Activated CD8-positive, alpha-beta T cell treated with anti-CD3 and anti-CD28 coated beads, Interleukin-2, amount 10 ng/mL, durations not matched to agents 7 days and 5 days (primary cell): ENCODE results near the gene DUSP9. TPM values are rescaled to one million over a fixed set of nuclear protein-coding genes. Genes with fewer than 3 reads are reported as not detected.
"Not testable (repeated sequence)": the region's sequence is repeated elsewhere in the genome, so short reads cannot be mapped to it uniquely, and the experiment has no call there.

Experiments
- ATAC-seq: fragments of 150-1000 bp; cut with Tn5 transposase; one replicate; pipeline ENCODE4 v1.10.0; 2021; ENCODE audit warnings: moderate library complexity
- CTCF ChIA-PET: fragments of 350-600 bp; sonication (Branson Sonifier 250); formaldehyde crosslinking; loops from one replicate; lab custom pipeline; 2021; ENCODE audit warnings: antibody characterized with exemption; lab: Charles Lee
- POLR2A ChIA-PET: fragments of 350-600 bp; sonication (Branson Sonifier 250); formaldehyde crosslinking; loops from one replicate; lab custom pipeline; 2021; ENCODE audit warnings: antibody characterized with exemption; lab: Charles Lee
- DNase-seq: peaks from one replicate; pipeline ENCODE4 v3.0.0-alpha.2; 2020
- H3K27ac Mint-ChIP-seq: one replicate; pipeline ENCODE4 v1.8.0; 2021; ENCODE audit warnings: mild to moderate bottlenecking, mixed read lengths
- H3K27me3 Mint-ChIP-seq: one replicate; pipeline ENCODE4 v1.8.0; 2021; ENCODE audit warnings: low read depth, mixed read lengths
- H3K36me3 Mint-ChIP-seq: one replicate; pipeline ENCODE4 v1.8.0; 2021; ENCODE audit warnings: low read depth, mixed read lengths
- H3K4me1 Mint-ChIP-seq: one replicate; pipeline ENCODE4 v1.8.0; 2021; ENCODE audit warnings: low read depth, mixed read lengths
- H3K4me3 Mint-ChIP-seq: one replicate; pipeline ENCODE4 v1.8.0; 2021; ENCODE audit warnings: mild to moderate bottlenecking, mixed read lengths
- H3K9me3 Mint-ChIP-seq: one replicate; pipeline ENCODE4 v1.8.0; 2022; ENCODE audit warnings: mixed read lengths; ENCODE audit not compliant: insufficient read depth
- total RNA-seq, 2 experiments: library from RNA; stranded (reverse); gene quantifications; one replicate each; pipeline ENCODE4 v1.2.3, GENCODE V29; 2021

Gene DUSP9
- total RNA-seq, 2 experiments from 2014 or later = not detected

GRCh38 chrX:153672531-153673427 lies 25.8 kb downstream of the DUSP9 start:
- CTCF ChIA-PET = no interaction called here
- POLR2A ChIA-PET = no interaction called here
- ATAC-seq (no peak), DNase-seq (no peak)
- Mint-ChIP-seq H3K36me3 (no peaks in the 10 kb centered on the region), H3K9me3 (no peaks in the 10 kb centered on the region), H3K4me3 (no peak overlapping the region), H3K4me1 (peaks cover 4% of the 10 kb centered on the region), H3K27ac (no peak overlapping the region), H3K27me3 (peaks cover 21% of the 10 kb centered on the region)

DNA sequence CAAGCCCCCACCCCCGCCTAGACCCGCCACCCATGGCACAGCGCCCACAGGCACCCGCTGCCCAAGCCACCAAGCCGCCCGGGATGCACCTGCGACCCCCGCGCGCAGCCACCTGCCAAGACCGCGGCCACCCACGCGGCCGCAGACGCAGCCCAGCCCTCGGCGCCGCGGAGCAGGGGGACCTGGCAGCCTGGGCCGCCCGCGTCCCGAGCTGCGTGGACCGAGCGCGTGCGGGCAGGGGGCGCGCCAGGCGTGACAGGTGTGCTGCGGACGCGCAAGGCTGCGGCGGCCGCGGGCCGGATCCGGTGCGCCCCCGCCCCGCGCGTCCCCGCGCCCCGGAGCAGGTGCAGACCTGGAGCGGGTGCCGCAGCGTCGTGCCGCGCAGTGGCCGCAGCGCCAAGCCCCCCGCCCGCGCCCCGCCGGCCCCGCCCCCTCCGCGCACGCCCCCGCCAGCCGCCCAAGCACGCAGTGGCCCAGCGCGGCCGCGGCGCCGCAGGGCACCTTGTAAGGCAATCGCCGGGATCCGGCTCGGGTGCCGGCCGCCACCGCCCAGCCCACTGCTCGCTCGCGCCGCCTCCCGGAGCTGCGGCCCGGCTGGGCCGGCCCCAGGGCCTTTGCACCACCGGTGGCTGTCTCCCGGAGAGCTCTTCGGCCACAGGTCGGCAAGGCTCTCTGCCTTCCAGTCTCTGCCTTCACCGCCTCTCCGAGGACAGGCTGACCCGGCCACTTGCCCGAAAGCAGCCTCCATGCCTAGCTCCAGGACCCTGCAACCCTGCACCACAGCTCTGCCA lies 26.6 kb downstream of the DUSP9 start, which contains the start of gene PNCK:
Gene PNCK (minus strand): TSS at position 386 of the 791 bp plus-strand sequence. CDS start 737 bp downstream, outside the sequence.
- POLR2A ChIA-PET = no interaction called here
- H3K27me3 Mint-ChIP-seq = peaks cover 24% of the 10 kb centered on the region
- H3K4me1 Mint-ChIP-seq = no peaks in the 10 kb centered on the region
- DNase-seq (no peak), ATAC-seq (no peak)
- H3K27ac Mint-ChIP-seq = no peak within 1 kb of the TSS
- H3K9me3 Mint-ChIP-seq = no peaks in the 10 kb centered on the region
- H3K36me3 Mint-ChIP-seq = no peaks in the 10 kb centered on the region
- H3K4me3 Mint-ChIP-seq = no peak within 1 kb of the TSS
- CTCF ChIA-PET = no interaction called here

DNA sequence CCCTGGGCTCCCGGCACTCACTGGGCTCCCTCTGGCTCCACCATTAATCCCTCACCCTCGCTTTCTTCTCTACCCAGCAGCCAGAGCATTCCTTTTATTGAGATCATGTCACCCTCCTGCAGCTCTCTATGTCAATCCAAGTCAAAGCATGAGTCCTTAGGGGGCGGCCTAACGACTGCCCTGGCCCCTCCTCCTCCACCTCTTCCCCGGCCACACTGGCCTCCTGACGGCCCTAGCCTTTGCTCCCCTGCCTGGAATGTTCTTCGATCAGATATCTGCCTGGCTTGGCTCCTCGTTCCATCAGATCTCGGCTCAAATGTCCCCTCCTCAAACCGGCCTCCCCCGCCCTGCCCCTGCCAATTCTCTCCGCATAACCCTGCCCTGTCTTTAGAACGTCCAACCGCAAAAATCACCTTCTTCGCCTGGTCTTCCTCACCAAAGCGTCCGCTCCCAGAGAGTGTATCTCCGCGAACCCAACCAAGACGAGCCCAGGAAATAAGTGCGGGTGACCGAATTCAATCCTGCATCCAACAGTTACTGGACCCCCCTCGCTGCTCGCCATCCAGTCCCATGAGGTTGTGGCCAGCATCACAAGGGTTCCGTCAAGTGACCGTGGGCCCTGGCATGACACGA lies 27.3 kb downstream of the DUSP9 start:
- H3K27ac Mint-ChIP-seq = no peak overlapping the region
- H3K4me3 Mint-ChIP-seq = no peak overlapping the region
- CTCF ChIA-PET = no interaction called here
- H3K4me1 Mint-ChIP-seq = no peaks in the 10 kb centered on the region
- no peaks in the 10 kb centered on the region for H3K9me3 Mint-ChIP-seq
- H3K36me3 Mint-ChIP-seq = no peaks in the 10 kb centered on the region
- H3K27me3 Mint-ChIP-seq = peaks cover 24% of the 10 kb centered on the region
- no peak for ATAC-seq
- no peak for DNase-seq
- POLR2A ChIA-PET = no interaction called here

DNA sequence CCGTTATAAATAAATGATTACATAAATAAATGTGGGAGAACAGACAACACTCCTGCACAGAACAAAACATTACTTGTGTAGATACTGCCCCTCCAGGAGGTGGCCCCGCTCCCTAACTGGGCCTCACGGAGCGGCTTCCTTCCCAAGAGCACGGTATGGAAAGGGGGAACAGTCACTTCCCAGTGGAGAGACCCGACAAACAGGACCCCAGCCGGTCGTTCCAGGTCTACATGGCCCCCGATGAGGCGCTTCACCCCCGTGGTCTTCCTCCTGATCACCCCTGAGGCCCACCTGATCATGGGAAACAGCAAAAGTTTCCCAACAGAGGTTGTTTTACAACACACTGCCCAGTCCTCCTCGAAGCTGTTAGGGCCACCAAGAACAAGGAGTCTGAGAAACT lies 34.2 kb downstream of the DUSP9 start:
- ATAC-seq (no peak), DNase-seq (no peak)
- no peak overlapping the region for H3K4me3 Mint-ChIP-seq
- no peaks in the 10 kb centered on the region for H3K36me3 Mint-ChIP-seq
- H3K27me3 Mint-ChIP-seq = peaks cover 11% of the 10 kb centered on the region
- ChIA-PET POLR2A (no interaction called here), CTCF (interaction anchor here (1.9 kb wide), 1 partner anchor 13 kb away, joined by 7 read pairs; no protein-coding TSS in a partner anchor)
- H3K9me3 Mint-ChIP-seq = no peaks in the 10 kb centered on the region
- H3K4me1 Mint-ChIP-seq = no peaks in the 10 kb centered on the region
- H3K27ac Mint-ChIP-seq = no peak overlapping the region

DNA sequence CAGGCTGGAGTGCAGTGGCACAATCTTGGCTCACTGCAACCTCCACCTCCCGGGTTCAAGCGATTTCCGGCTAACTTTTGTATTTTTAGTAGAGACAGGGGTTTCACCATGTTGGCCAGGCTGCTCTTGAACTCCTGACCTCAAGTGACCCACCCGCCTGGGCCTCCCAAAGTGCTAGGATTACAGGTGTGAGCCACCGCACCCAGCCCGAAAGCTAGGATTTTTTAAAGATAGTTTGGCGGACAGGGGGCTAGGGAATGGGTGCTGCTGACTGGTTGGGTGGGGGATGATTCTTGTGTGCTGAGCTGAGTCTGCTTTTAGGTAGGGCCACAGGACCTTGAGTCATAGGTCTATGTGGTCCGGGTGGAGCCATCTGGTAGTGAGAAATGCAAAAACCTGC lies 36.5 kb downstream of the DUSP9 start:
- H3K27ac Mint-ChIP-seq, DNase-seq, H3K4me1 Mint-ChIP-seq, H3K9me3 Mint-ChIP-seq, H3K4me3 Mint-ChIP-seq, H3K36me3 Mint-ChIP-seq, POLR2A ChIA-PET, ATAC-seq: not testable (repeated sequence)
- CTCF ChIA-PET = interaction anchor here (1.5 to 2.2 kb wide), 2 partner anchors 15 to 144 kb away, joined by 3 to 11 read pairs; no protein-coding TSS in a partner anchor
- peaks cover 13% of the 10 kb centered on the region for H3K27me3 Mint-ChIP-seq

GRCh38 chrX:153684467-153685155 lies 37.6 kb downstream of the DUSP9 start:
- Mint-ChIP-seq H3K27me3 (peaks cover 12% of the 10 kb centered on the region), H3K27ac (no peak overlapping the region), H3K4me3 (no peak overlapping the region), H3K36me3 (no peaks in the 10 kb centered on the region), H3K9me3 (no peaks in the 10 kb centered on the region), H3K4me1 (no peaks in the 10 kb centered on the region)
- POLR2A ChIA-PET = no interaction called here
- ATAC-seq = no peak
- DNase-seq = no peak
- CTCF ChIA-PET = interaction anchor here (1.5 to 2.2 kb wide), 2 partner anchors 17 to 145 kb away, joined by 3 to 11 read pairs; no protein-coding TSS in a partner anchor

GRCh38 chrX:153685156-153685536 lies 38.1 kb downstream of the DUSP9 start:
- peaks cover 11% of the 10 kb centered on the region for H3K27me3 Mint-ChIP-seq
- ChIA-PET CTCF (interaction anchor here (2.2 kb wide), 1 partner anchor 17 kb away, joined by 11 read pairs; no protein-coding TSS in a partner anchor), POLR2A (no interaction called here)
- H3K9me3 Mint-ChIP-seq = no peaks in the 10 kb centered on the region
- no peaks in the 10 kb centered on the region for H3K36me3 Mint-ChIP-seq
- H3K27ac Mint-ChIP-seq = no peak overlapping the region
- ATAC-seq = no peak
- no peaks in the 10 kb centered on the region for H3K4me1 Mint-ChIP-seq
- no peak for DNase-seq
- no peak overlapping the region for H3K4me3 Mint-ChIP-seq

GRCh38 chrX:153685751-153686696 lies 39.0 kb downstream of the DUSP9 start:
- no peak overlapping the region for H3K4me3 Mint-ChIP-seq
- H3K27ac Mint-ChIP-seq = no peak overlapping the region
- no peaks in the 10 kb centered on the region for H3K36me3 Mint-ChIP-seq
- ATAC-seq = no peak
- H3K9me3 Mint-ChIP-seq = no peaks in the 10 kb centered on the region
- ChIA-PET POLR2A (no interaction called here), CTCF (interaction anchor here (0.6 to 1.2 kb wide), 3 partner anchors 17 to 23 kb away, joined by 3 read pairs; no protein-coding TSS in a partner anchor)
- DNase-seq = no peak
- H3K27me3 Mint-ChIP-seq = peaks cover 9% of the 10 kb centered on the region
- no peaks in the 10 kb centered on the region for H3K4me1 Mint-ChIP-seq

- Mint-ChIP-seq H3K9me3 (no peaks in the 10 kb centered on the region), H3K27me3 (peaks cover 9% of the 10 kb centered on the region), H3K4me3 (no peak overlapping the region), H3K36me3 (no peaks in the 10 kb centered on the region), H3K27ac (no peak overlapping the region), H3K4me1 (no peaks in the 10 kb centered on the region)
- POLR2A ChIA-PET = no interaction called here
- ATAC-seq = no peak
- no peak for DNase-seq
- CTCF ChIA-PET = interaction anchor here (0.6 to 1.2 kb wide), 3 partner anchors 18 to 22 kb away, joined by 3 read pairs; no protein-coding TSS in a partner anchor
Measured at GRCh38 chrX:153686711-153687110, 39.7 kb downstream of the DUSP9 start.
